CD4-positive, alpha-beta memory T cell (primary cell): ENCODE data around the gene GSPT1. TPM values are rescaled to one million over a fixed set of nuclear protein-coding genes. Genes with fewer than 3 reads are reported as not detected.

Experiments used
- CTCF ChIA-PET: fragments of 350-600 bp; sonication (Branson Sonifier 250); formaldehyde crosslinking; loops from one replicate; lab custom pipeline; 2021; ENCODE audit warnings: inconsistent platforms; ENCODE audit not compliant: partially characterized antibody; lab: Charles Lee
- POLR2A ChIA-PET: fragments of 350-600 bp; sonication (Branson Sonifier 250); formaldehyde crosslinking; loops from one replicate; lab custom pipeline; 2021; ENCODE audit not compliant: partially characterized antibody; lab: Charles Lee
- DNase-seq, 5 donors: peaks; one replicate each; pipeline versions ENCODE4 v3.0.0 to v3.0.0-alpha.2; 2020 to 2022; ENCODE audit warnings: mixed read lengths in 1 of 5
- H3K27ac ChIP-seq: one replicate; pipeline ENCODE4 v1.7.0; 2013; ENCODE audit warnings: low read depth, low read length
- H3K27me3 ChIP-seq: 2 replicates; pipeline ENCODE4 v1.7.0; 2013; ENCODE audit warnings: mild to moderate bottlenecking, low read length, moderate library complexity; ENCODE audit not compliant: insufficient read depth
- H3K36me3 ChIP-seq: 2 replicates; pipeline ENCODE4 v1.7.0; 2013; ENCODE audit warnings: mild to moderate bottlenecking, low read length, moderate library complexity; ENCODE audit not compliant: insufficient read depth
- H3K4me1 ChIP-seq: 2 replicates; pipeline ENCODE4 v1.7.0; 2013; ENCODE audit warnings: mild to moderate bottlenecking, low read length, moderate library complexity; ENCODE audit not compliant: insufficient read depth
- H3K4me3 ChIP-seq, 2 donors: one replicate each; pipeline ENCODE4 v1.7.0; 2013; ENCODE audit warnings: low read length in 2 of 2, mild to moderate bottlenecking in 1 of 2
- H3K9me3 ChIP-seq, 2 donors: one replicate each; pipeline ENCODE4 v1.7.0; 2013; ENCODE audit warnings: low read length in 2 of 2, control low read depth in 1 of 2; ENCODE audit not compliant: control insufficient read depth in 1 of 2
- H3K27ac Mint-ChIP-seq, 7 donors: one replicate each; pipeline ENCODE4 v1.8.0; 2020 to 2021; ENCODE audit warnings: mixed read lengths in 7 of 7, mild to moderate bottlenecking in 6 of 7, inconsistent platforms in 3 of 7, moderate library complexity in 3 of 7
- H3K27me3 Mint-ChIP-seq, 2 donors: one replicate each; pipeline ENCODE4 v1.8.0; 2020 to 2021; ENCODE audit warnings: mixed read lengths in 2 of 2
- H3K36me3 Mint-ChIP-seq, 2 donors: one replicate each; pipeline ENCODE4 v1.8.0; 2020 to 2021; ENCODE audit warnings: mixed read lengths in 2 of 2, inconsistent platforms in 1 of 2, mild to moderate bottlenecking in 1 of 2
- H3K4me1 Mint-ChIP-seq, 4 donors: one replicate each; pipeline ENCODE4 v1.8.0; 2020 to 2021; ENCODE audit warnings: mixed read lengths in 4 of 4, mild to moderate bottlenecking in 1 of 4
- H3K4me3 Mint-ChIP-seq, 8 donors: one replicate each; pipeline ENCODE4 v1.8.0; 2020 to 2021; ENCODE audit warnings: mixed read lengths in 8 of 8, mild to moderate bottlenecking in 7 of 8, moderate library complexity in 6 of 8, inconsistent platforms in 3 of 8
- H3K9me3 Mint-ChIP-seq, 8 donors: one replicate each; pipeline ENCODE4 v1.8.0; 2020 to 2021; ENCODE audit warnings: mixed read lengths in 8 of 8, mild to moderate bottlenecking in 5 of 8, inconsistent platforms in 3 of 8, moderate library complexity in 1 of 8
- intact Hi-C: fragments of 100-400 bp; cut with micrococcal nuclease; formaldehyde crosslinking; loops from one replicate; pipeline ENCODE4 v1.15.1; 2023
- polyA plus RNA-seq, 2 donors: library from polyadenylated mRNA; unstranded; fragments of 300-500 nt; fragmentation: Illumina TruSeq; gene quantifications; one replicate each; pipeline ENCODE4 v1.2.3, GENCODE V29; 2021
- total RNA-seq, 2 experiments: library from RNA; stranded (reverse); gene quantifications; one replicate each; pipeline ENCODE4 v1.2.3, GENCODE V29; 2021

Gene GSPT1
- total and polyA plus RNA-seq, 4 experiments from 2014 or later, result 89.0 to 106 (median 98.7) TPM

DNA sequence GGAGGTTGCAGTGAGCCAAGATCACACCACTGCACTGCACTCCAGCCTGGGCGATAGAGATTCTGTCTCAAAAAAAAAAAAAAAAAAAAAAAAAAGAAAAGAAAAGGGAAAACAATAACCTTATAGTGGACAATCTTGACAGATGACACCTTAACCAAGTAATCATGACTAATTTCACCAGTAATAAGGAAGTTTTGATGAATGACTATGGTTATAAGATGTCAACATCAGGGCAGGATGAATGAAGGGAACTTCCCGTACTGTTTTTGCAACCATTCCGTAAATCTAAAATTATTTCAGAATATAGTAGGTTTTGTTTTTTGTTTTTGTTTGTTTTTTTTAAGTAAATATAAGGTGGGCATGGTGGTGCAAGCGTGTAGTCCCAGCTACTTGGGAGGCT, 23.0 kb downstream of the GSPT1 start:
- POLR2A ChIA-PET, result no interaction called here
- Histone ChIP-seq H3K4me1 (no peaks in the 10 kb centered on the region), H3K27me3 (no peaks in the 10 kb centered on the region), H3K36me3 (peaks cover 39% of the 10 kb centered on the region), H3K9me3 (no peaks in the 10 kb centered on the region), H3K4me3 (no peak overlapping the region), H3K27ac (no peak overlapping the region)
- no peak for DNase-seq
- Mint-ChIP-seq H3K4me3 (no peak overlapping the region), H3K27me3 (no peaks in the 10 kb centered on the region), H3K4me1 (peaks cover 5 to 9% (median 6%) of the 10 kb centered on the region in 4 donors), H3K36me3 (peaks cover 25 to 52% of the 10 kb centered on the region in 2 donors), H3K9me3 (no peaks in the 10 kb centered on the region), H3K27ac (no peak overlapping the region)
- CTCF ChIA-PET, result no interaction called here
- intact Hi-C loops, result no loop called here

DNA sequence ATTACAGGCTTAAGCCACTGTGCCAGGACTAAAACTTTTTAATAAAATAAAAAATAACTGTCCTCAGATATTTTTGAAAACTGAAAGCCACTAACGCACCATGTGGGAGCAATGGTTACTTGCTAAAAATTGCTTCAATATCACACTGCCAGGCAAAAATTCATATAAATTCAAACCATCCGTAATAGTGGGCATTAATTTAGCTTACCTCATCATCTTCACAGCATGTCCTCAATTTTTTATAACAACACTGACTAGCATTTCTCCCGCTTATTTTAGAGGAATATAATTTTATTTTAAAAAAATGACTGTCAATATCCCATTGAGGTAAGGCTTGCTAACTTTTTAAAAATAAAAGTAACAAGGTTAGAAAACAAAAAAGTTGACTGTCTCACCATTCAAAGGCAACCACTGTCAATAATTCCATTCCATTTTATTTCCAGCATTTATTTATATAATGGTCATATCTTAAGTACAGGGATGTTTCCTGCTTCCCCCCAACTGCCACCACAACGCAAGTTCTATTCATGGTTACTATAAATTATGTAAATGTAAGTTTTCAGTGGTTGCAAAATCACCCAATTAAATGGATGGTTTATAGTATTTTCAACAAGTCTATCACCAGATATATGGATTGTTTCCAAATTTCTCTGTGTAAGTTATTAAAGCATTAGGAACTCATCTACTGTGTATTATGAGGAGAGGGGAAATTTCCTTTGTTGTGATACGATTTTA, 25.4 kb downstream of the GSPT1 start:
- intact Hi-C loops, result no loop called here
- H3K36me3 Mint-ChIP-seq, result peaks cover 35 to 56% of the 10 kb centered on the region in 2 donors
- ChIA-PET POLR2A (no interaction called here), CTCF (no interaction called here)
- Histone ChIP-seq H3K4me1 (no peaks in the 10 kb centered on the region), H3K27me3 (no peaks in the 10 kb centered on the region), H3K27ac (no peak overlapping the region), H3K4me3 (no peak overlapping the region), H3K9me3 (no peaks in the 10 kb centered on the region), H3K36me3 (peaks cover 40% of the 10 kb centered on the region)
- H3K9me3 Mint-ChIP-seq, result no peaks in the 10 kb centered on the region
- H3K4me1 Mint-ChIP-seq, result peaks cover 4 to 5% (median 5%) of the 10 kb centered on the region in 4 donors
- H3K27ac Mint-ChIP-seq, result no peak overlapping the region
- H3K4me3 Mint-ChIP-seq, result no peak overlapping the region
- H3K27me3 Mint-ChIP-seq, result no peaks in the 10 kb centered on the region
- DNase-seq, result no peak

GRCh38 chr16:11886881-11887280, 28.9 kb downstream of the GSPT1 start:
- no peaks in the 10 kb centered on the region for H3K27me3 Mint-ChIP-seq
- intact Hi-C loops, result no loop called here
- peaks cover 0 to 2% (median under 1%) of the 10 kb centered on the region in 4 donors for H3K4me1 Mint-ChIP-seq
- no peaks in the 10 kb centered on the region for H3K27me3 ChIP-seq
- no peaks in the 10 kb centered on the region for H3K9me3 Mint-ChIP-seq
- no peak for DNase-seq
- peaks cover 30 to 59% of the 10 kb centered on the region in 2 donors for H3K36me3 Mint-ChIP-seq
- no peak overlapping the region for H3K27ac ChIP-seq
- H3K4me1 ChIP-seq, result no peaks in the 10 kb centered on the region
- H3K4me3 ChIP-seq, result no peak overlapping the region
- no peak overlapping the region for H3K4me3 Mint-ChIP-seq
- H3K36me3 ChIP-seq, result peaks cover 42% of the 10 kb centered on the region
- peak overlapping the region in 3 of 7 donors; percentile 9 to 83 (median 10) for H3K27ac Mint-ChIP-seq
- ChIA-PET POLR2A (no interaction called here), CTCF (interaction anchor here (0.7 kb wide), 1 partner anchor 454 kb away, joined by 3 read pairs; no protein-coding TSS in a partner anchor)
- H3K9me3 ChIP-seq, result no peaks in the 10 kb centered on the region

DNA sequence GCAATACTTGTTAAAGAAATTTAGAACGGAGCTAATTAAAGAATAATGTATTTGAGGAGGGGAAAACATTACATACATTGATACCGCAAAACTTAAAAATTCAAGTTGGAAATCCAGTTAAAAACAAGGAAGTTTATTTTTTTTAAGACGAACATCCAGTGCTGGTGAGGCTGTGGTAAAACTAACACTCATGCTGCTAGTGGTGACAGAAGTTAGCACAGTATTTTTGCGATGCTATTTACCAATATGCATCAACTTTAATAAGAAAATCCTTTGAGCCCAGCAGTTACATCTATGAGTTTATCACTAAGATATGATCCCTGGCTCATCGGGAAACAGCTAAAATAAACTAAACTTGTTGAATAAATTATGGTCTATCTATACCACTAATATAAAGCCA, 31.7 kb downstream of the GSPT1 start:
- Histone ChIP-seq H3K4me3 (no peak overlapping the region), H3K36me3 (peaks cover 54% of the 10 kb centered on the region), H3K4me1 (no peaks in the 10 kb centered on the region), H3K27ac (no peak overlapping the region), H3K27me3 (no peaks in the 10 kb centered on the region), H3K9me3 (no peaks in the 10 kb centered on the region)
- Mint-ChIP-seq H3K4me1 (peaks cover 0 to 5% (median 2%) of the 10 kb centered on the region in 4 donors), H3K27me3 (no peaks in the 10 kb centered on the region), H3K9me3 (no peaks in the 10 kb centered on the region), H3K4me3 (no peak overlapping the region), H3K36me3 (peaks cover 40 to 68% of the 10 kb centered on the region in 2 donors), H3K27ac (peak overlapping the region in 1 of 7 donors; percentile 27)
- intact Hi-C loops, result no loop called here
- no peak for DNase-seq
- CTCF ChIA-PET, result no interaction called here
- POLR2A ChIA-PET, result no interaction called here

DNA sequence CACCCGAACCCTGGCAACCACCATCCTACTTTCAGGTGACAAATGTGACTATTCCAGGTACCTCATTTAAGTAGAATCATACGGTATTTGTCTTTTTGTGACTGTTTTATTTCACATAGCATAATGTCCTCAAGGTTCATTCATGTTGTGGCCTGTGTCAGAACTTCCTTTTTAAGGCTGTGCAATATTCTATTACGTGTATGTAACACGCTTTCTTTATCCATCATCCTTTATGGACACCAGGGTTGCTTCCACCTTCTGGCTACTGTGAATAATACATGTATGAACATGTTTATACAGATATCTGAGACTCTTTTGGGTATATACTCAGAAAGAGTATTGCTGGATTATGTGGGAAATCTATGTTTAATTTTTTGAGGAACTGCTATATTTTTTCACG, 35.7 kb downstream of the GSPT1 start:
- H3K27ac ChIP-seq, result no peak overlapping the region

DNA sequence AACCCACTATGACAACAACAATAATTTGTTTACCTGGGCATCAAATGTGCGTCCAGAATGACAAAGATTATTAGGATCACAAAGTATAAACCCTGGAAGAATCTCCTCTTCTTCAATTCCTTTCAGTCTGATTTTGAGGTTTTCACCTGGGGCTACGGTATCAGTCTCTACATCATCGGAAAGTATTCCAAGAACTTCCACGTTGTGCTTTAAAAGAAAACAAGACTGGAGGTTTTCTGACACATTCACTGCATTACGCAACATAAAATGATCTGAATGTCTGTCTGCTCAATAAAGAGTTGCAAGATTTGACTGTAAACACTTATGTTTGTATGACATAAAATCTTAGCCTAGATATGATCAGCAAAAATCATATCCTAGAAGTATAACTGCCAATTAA, 38.4 kb downstream of the GSPT1 start:
- Histone ChIP-seq H3K4me3 (no peak overlapping the region), H3K9me3 (no peaks in the 10 kb centered on the region), H3K27ac (no peak overlapping the region), H3K36me3 (peaks cover 57% of the 10 kb centered on the region), H3K4me1 (no peaks in the 10 kb centered on the region), H3K27me3 (no peaks in the 10 kb centered on the region)
- POLR2A ChIA-PET, result no interaction called here
- H3K27ac Mint-ChIP-seq, result peak overlapping the region in 1 of 7 donors; percentile 17
- H3K4me1 Mint-ChIP-seq, result peaks cover 0 to 2% (median 1%) of the 10 kb centered on the region in 4 donors
- H3K4me3 Mint-ChIP-seq, result no peak overlapping the region
- intact Hi-C loops, result no loop called here
- H3K36me3 Mint-ChIP-seq, result peaks cover 41 to 69% of the 10 kb centered on the region in 2 donors
- DNase-seq, result no peak
- no peaks in the 10 kb centered on the region for H3K9me3 Mint-ChIP-seq
- CTCF ChIA-PET, result interaction anchor here (1.0 kb wide), 1 partner anchor 11 kb away, joined by 3 read pairs; no protein-coding TSS in a partner anchor
- H3K27me3 Mint-ChIP-seq, result no peaks in the 10 kb centered on the region

More for the DNA sequence above, 35.7 kb downstream of the GSPT1 start:
- Histone ChIP-seq H3K9me3 (no peaks in the 10 kb centered on the region), H3K27me3 (no peaks in the 10 kb centered on the region), H3K4me3 (no peak overlapping the region), H3K36me3 (peaks cover 58% of the 10 kb centered on the region), H3K4me1 (no peaks in the 10 kb centered on the region)
- no peaks in the 10 kb centered on the region for H3K9me3 Mint-ChIP-seq
- ChIA-PET CTCF (no interaction called here), POLR2A (no interaction called here)
- H3K36me3 Mint-ChIP-seq, result peaks cover 33 to 62% of the 10 kb centered on the region in 2 donors
- peak overlapping the region in 3 of 7 donors; percentile 10 to 32 (median 30) for H3K27ac Mint-ChIP-seq
- H3K4me3 Mint-ChIP-seq, result no peak overlapping the region
- DNase-seq, result no peak
- no peaks in the 10 kb centered on the region for H3K27me3 Mint-ChIP-seq
- intact Hi-C loops, result no loop called here
- H3K4me1 Mint-ChIP-seq, result peaks cover 0 to 2% (median 1%) of the 10 kb centered on the region in 4 donors

GRCh38 chr16:11876306-11876705, 39.5 kb downstream of the GSPT1 start:
- no peaks in the 10 kb centered on the region for H3K9me3 ChIP-seq
- H3K27me3 ChIP-seq, result no peaks in the 10 kb centered on the region
- H3K36me3 Mint-ChIP-seq, result peaks cover 37 to 73% of the 10 kb centered on the region in 2 donors
- H3K4me3 Mint-ChIP-seq, result no peak overlapping the region
- intact Hi-C loops, result no loop called here
- H3K4me1 Mint-ChIP-seq, result peaks cover 0 to 2% (median 1%) of the 10 kb centered on the region in 4 donors
- H3K9me3 Mint-ChIP-seq, result no peaks in the 10 kb centered on the region
- H3K4me1 ChIP-seq, result no peaks in the 10 kb centered on the region
- peak overlapping the region in 1 of 7 donors; percentile 57 for H3K27ac Mint-ChIP-seq
- H3K4me3 ChIP-seq, result no peak overlapping the region
- H3K36me3 ChIP-seq, result peaks cover 46% of the 10 kb centered on the region
- ChIA-PET POLR2A (no interaction called here), CTCF (no interaction called here)
- no peak for DNase-seq
- no peaks in the 10 kb centered on the region for H3K27me3 Mint-ChIP-seq
- no peak overlapping the region for H3K27ac ChIP-seq
